HUES48 (cell line): ENCODE data around the gene ZMYND11.
"Not testable (repeated sequence)": the region's sequence is repeated elsewhere in the genome, so short reads cannot be mapped to it uniquely, and the experiment has no call there.

Experiments used
- H3K27ac ChIP-seq: one replicate; pipeline ENCODE4 v1.7.0; 2013; ENCODE audit warnings: low read depth, low read length, inconsistent platforms
- H3K27me3 ChIP-seq: 2 replicates; pipeline ENCODE4 v1.6.1; 2013; ENCODE audit warnings: mild to moderate bottlenecking, low read length; ENCODE audit not compliant: control insufficient read depth, insufficient read depth
- H3K36me3 ChIP-seq: 2 replicates; pipeline ENCODE4 v1.6.1; 2013; ENCODE audit warnings: low read length; ENCODE audit not compliant: control insufficient read depth, insufficient read depth
- H3K4me1 ChIP-seq: 2 replicates; pipeline ENCODE4 v1.6.1; 2013; ENCODE audit warnings: mild to moderate bottlenecking, low read length; ENCODE audit not compliant: control insufficient read depth, insufficient read depth
- H3K4me3 ChIP-seq: 2 replicates; pipeline ENCODE4 v1.5.1; 2013; ENCODE audit warnings: mild to moderate bottlenecking, low read depth, low read length
- H3K9ac ChIP-seq: 2 replicates; pipeline ENCODE4 v1.6.1; 2013; ENCODE audit warnings: mild to moderate bottlenecking, low read depth, low read length, moderate library complexity
- H3K9me3 ChIP-seq: 2 replicates; pipeline ENCODE4 v1.6.1; 2013; ENCODE audit warnings: low read length; ENCODE audit not compliant: control insufficient read depth, insufficient read depth

Gene ZMYND11

GRCh38 chr10:299512-299911 lies 164.3 kb downstream of the ZMYND11 start:
- Histone ChIP-seq H3K27ac (no peak overlapping the region), H3K27me3 (no peaks in the 10 kb centered on the region), H3K4me1 (no peaks in the 10 kb centered on the region), H3K9ac (no peak overlapping the region), H3K9me3 (no peaks in the 10 kb centered on the region), H3K36me3 (no peaks in the 10 kb centered on the region), H3K4me3 (no peak overlapping the region)

DNA sequence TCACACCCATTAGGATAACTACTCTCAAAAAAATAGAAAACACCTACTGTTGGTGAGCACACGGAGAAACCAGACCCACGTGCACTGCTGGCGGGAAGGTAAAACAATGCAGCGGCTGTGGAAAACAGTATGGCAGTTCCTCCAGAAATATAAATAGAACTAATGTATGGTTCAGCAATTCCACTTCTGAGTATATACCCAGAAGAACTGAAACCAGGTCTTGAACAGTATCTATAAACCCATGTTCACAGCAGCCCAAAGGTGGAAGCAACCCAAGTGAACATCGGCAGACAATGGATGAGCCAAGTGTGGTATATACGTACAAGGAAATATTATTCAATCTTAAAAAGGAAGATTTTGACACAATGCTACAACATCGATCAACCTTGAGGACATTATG lies 164.7 kb downstream of the ZMYND11 start:
- Histone ChIP-seq H3K36me3 (no peaks in the 10 kb centered on the region), H3K4me1 (no peaks in the 10 kb centered on the region), H3K27me3 (no peaks in the 10 kb centered on the region), H3K9ac (no peak overlapping the region), H3K27ac (no peak overlapping the region), H3K4me3 (no peak overlapping the region), H3K9me3 (no peaks in the 10 kb centered on the region)

DNA sequence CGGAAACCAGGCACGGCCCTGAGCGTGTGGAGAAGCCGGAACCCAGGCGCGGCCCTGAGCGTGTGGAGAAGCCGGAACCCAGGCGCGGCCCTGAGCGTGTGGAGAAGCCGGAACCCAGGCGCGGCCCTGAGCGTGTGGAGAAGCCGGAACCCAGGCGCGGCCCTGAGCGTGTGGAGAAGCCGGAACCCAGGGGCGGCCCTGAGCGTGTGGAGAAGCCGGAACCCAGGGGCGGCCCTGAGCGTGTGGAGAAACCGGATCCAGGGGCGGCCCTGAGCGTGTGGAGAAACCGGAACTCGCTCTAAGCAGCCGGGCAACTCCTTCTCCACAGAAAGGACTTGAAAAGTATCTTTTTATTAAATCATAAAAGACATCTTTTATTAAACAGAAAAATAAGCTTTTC lies 165.3 kb downstream of the ZMYND11 start:
- not testable (repeated sequence) for H3K9me3 ChIP-seq, H3K27ac ChIP-seq, H3K27me3 ChIP-seq, H3K4me3 ChIP-seq, H3K36me3 ChIP-seq, H3K4me1 ChIP-seq, H3K9ac ChIP-seq

- 0 out of 2 replicates have a peak, but pooled peaks cover 4% of the 10 kb centered on the region for H3K4me1 ChIP-seq
- no peak overlapping the region for H3K9ac ChIP-seq
- no peaks in the 10 kb centered on the region for H3K27me3 ChIP-seq
- no peak overlapping the region for H3K27ac ChIP-seq
- H3K4me3 ChIP-seq: no peak overlapping the region
- no peaks in the 10 kb centered on the region for H3K9me3 ChIP-seq
- no peaks in the 10 kb centered on the region for H3K36me3 ChIP-seq
These were observed 166.3 kb downstream of the ZMYND11 start for GRCh38 chr10:301536-301935.
